NK-92 (cell line): ENCODE measurements around the gene ZNF677.
"Not testable (repeated sequence)": the region's sequence is repeated elsewhere in the genome, so short reads cannot be mapped to it uniquely, and the experiment has no call there.

Experiments
- DNase-seq: peaks from one replicate; lab custom pipeline; 2025; ENCODE audit not compliant: unreplicated experiment; lab: John Stamatoyannopoulos, UW

The ZNF677 gene

DNA sequence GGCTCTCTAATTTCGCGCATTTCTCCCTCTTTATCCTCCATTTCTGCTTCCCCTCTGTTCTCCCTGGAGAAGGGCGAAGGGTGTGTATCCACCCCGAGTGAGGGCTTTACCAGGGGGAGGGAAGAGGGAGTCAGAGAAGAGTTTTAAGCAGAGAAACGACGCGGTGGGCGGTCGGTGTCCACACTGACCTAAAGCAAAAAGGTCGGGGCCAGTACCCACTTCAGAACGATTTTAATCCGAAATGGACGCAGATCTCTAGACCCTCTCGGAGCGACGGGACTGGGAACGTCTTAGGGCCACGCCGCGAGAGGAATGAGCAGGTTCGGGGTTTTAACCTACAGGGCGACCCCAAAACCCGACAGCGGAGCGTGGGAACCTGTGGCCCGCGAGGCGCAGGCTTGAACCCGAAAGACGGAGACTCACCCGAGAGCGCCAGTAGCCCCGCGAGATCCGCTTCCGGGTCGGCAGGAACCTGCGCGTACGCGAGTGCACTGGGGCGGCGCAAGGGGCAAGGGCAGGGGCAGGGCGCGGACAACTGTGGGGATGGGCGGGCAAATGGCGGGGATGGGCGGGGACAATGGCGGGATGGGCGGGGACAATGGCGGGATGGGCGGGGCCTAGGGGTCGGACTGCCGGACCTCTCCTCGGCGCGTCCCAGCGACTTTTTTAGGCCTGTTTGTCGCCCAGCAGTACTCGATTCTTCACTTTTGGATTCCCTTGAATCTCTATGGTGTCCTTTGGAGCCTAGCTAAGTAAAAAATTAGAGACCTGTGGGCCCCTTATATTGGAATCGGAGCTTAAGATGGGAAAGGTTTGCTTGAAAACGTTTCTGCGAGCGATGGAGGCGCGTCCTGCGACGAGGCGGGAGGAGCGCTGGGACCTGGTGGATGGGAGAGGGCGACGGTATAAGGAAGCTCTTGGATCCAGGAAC, at the start of gene ZNF677:
ZNF677 (minus strand) TSS at position 463 of the 931 bp plus-strand sequence. CDS start 3,323 bp downstream, outside the sequence.
- peak; percentile 2 for DNase-seq

- DNase-seq, result not testable (repeated sequence)
Measured at GRCh38 chr19:53301341-53301740, 46.7 kb upstream of the ZNF677 start.

DNA sequence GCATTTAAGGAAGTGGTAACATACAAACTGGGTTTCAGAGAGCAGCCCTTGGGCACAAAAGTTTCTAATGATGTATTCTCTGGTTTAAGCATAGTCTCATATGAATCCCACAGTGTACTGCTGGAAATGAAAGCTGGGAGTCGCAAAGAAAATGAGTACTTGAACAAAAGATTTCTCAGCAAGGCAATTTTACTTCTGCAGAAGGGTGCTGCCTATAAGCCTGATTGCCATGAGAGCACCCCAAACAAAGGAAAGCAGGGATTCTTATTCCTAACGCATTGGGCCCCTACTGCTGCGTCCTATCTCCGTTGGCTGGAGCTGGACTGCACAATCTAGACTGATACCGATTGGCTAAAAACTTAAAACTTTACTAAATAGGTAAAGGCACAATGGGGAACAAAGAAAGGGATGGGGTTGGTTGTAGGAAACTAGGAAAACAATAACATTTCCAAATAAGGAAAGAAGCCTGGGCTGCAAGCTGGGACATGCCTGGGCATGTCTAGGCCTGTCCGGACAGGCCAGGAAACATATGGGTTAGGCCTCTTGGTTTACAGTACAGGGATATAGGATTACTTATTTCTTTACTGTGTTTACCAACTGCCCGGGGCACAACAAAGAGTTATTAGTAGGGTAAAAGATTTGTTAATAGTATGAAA, 40.2 kb upstream of the ZNF677 start:
- DNase-seq, result no peak

DNA sequence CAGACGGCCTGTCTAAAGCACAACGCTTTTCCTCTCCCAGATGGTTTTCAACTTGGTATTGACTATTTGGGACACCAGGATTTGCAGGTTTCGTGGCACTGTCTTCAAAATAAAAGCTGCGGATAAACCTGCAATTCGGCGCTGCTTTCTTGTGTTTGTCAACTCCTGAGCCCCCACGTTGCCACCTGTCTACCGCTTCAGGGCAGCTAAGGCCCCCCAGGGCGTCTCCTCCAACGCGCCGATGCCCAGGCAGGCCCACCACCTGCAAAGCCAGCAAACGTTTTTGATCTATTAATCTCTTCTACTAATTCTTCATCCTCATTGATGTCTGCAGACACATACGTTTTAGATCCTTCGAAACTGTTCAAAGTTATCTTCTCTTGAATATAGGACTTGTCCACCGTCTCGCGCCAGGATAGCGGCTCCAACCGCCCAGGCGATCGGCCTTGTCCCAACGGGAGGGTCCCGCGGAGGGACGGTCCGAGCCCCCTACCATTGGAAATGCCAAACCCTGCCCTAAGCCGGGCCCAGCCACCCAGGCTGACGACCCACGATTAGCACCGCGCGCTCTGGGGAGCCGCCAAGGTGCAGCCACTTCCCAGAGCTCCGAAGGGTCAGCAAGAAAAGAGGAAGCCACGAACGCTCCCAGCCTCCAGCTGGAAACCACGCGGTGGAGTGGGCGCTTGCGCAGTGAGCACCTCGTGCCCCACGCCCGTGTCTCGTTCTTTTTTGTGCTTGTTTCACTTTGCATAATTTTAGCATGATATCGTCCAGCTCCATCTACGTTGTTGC, 36.3 kb upstream of the ZNF677 start:
- no peak for DNase-seq

- DNase-seq, result no peak
Measured at GRCh38 chr19:53285087-53285486, 30.4 kb upstream of the ZNF677 start.

GRCh38 chr19:53281947-53282346, 27.3 kb upstream of the ZNF677 start:
- not testable (repeated sequence) for DNase-seq

DNA sequence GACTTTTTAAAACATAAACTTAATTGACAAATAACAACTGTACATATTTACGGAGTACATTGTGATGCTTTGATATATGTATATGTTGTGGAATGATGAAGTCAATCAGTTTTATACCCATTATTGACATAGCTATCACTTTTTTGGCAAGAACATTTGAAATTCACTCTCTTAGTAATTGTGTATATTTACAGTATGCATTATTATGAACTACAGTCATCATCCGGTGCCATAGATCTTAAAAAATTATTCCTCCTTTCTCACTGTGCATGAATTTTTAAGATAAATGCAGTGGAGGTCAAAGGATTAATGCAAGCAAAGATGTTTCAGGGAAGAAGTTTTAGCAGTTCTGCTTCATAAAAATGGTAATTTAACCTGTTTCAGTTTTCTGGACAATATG, 20.8 kb upstream of the ZNF677 start:
- DNase-seq, result no peak

- no peak for DNase-seq
Measured at GRCh38 chr19:53272044-53272443, 17.4 kb upstream of the ZNF677 start.

- DNase-seq, result not testable (repeated sequence)
Measured at GRCh38 chr19:53269861-53270260, 15.2 kb upstream of the ZNF677 start.

DNA sequence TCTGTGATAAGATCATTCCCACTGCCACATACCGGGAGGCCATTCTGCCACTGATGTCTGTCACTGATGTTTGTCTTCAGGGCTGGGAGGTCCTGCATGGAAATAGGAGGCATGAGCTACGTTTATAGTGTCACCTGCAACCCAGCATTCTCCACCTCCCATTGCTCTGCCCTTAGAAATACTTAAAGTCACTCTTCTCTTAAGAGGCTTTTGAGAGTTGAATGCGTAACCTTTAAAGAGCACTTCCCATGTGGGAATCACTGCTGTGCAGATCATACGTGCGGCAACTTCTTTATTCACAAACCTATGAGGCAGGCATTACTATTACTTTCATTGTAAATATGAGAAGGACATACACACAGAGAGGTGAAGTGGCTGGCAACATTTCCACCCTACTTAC, 12.9 kb upstream of the ZNF677 start, which contains the start of gene VN1R4:
VN1R4 (minus strand) TSS at position 101 of the 400 bp plus-strand sequence; CDS start at position 43, 58 bp downstream.
- DNase-seq, result not testable (repeated sequence)

- not testable (repeated sequence) for DNase-seq
Measured at GRCh38 chr19:53257715-53258342, 3.2 kb upstream of the ZNF677 start, which contains the start of gene VN1R2. TSS of gene VN1R2 (plus strand) at chr19:53258292. CDS start at chr19:53258376, 84 bp downstream.

- no peak for DNase-seq
Measured at GRCh38 chr19:53246498-53246897, 8.2 kb downstream of the ZNF677 start.

GRCh38 chr19:53237114-53237777, 17.4 kb downstream of the ZNF677 start:
- no peak for DNase-seq

- DNase-seq, result no peak
Measured at GRCh38 chr19:53224606-53225005, 30.1 kb downstream of the ZNF677 start.

GRCh38 chr19:53222716-53223115, 32.0 kb downstream of the ZNF677 start:
- DNase-seq, result not testable (repeated sequence)

- DNase-seq, result no peak
Measured at GRCh38 chr19:53212703-53213320, 41.9 kb downstream of the ZNF677 start.

DNA sequence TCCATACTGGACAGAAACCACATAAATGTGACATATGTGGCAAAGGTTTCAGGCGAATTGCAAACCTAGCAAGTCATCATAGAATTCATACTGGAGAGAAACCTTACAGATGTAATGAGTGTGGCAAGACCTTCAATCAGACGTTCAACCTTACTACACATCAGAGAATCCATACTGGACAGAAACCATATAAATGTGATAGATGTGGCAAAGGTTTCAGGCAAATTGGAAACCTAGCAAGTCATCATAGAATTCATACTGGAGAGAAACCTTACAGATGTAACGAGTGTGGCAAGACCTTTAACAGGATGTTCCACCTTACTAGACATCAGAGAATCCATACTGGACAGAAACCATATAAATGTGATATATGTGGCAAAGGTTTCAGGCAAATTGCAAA, 43.1 kb downstream of the ZNF677 start:
- DNase-seq, result not testable (repeated sequence)

- peak; percentile 57 for DNase-seq
Measured at GRCh38 chr19:53196777-53197396, 57.8 kb downstream of the ZNF677 start.

DNA sequence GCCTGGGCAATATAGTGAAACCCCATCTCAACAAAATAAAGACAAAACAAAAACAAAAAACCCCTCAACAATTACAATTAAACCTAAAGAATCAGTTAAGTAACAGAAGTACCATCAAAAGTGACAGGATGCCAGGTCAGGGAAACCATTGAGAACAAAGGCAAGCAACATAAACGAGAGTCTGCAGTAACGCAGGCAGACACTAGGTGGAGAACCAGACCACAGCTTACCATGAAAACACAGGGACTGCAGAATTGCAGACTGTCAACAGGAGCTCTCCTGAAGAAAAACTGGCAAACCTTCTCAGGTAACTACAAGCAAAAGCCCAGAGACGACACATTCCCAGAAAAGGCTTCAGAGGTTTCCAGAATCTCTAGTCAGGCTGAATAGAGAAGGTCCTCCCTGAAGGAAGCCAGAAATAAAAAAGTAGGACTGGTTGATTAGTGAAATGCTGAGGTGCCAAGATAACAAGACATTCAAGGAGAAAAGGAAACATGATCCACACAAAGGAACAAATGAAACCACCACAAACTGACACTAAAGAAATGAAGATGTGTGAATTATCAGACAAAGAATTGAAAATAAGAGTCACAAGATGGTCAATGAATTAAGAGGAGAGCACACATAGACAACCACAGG, 59.3 kb downstream of the ZNF677 start:
- DNase-seq, result no peak
